H9 (cell line): ENCODE measurements around the gene SEPTIN12. TPM values are rescaled to one million over a fixed set of nuclear protein-coding genes. Genes with fewer than 3 reads are reported as not detected.

ENCODE experiments used
- DNase-seq: peaks from one replicate; pipeline ENCODE4 v3.0.0-alpha.2; 2017
- H2AFZ ChIP-seq: one replicate; pipeline ENCODE4 v1.6.1; 2013; ENCODE audit warnings: mild to moderate bottlenecking, low read length, control low read depth, moderate library complexity
- H2AK5ac ChIP-seq: 2 replicates; pipeline ENCODE4 v1.6.1; 2013; ENCODE audit warnings: low read length, control low read depth, mixed read lengths; ENCODE audit not compliant: insufficient read length
- H2BK120ac ChIP-seq: one replicate; pipeline ENCODE4 v1.6.1; 2013; ENCODE audit warnings: low read depth, mild to moderate bottlenecking, low read length, control low read depth, inconsistent platforms; ENCODE audit not compliant: poor library complexity, severe bottlenecking
- H2BK12ac ChIP-seq: 2 replicates; pipeline ENCODE4 v1.6.1; 2013; ENCODE audit warnings: low read length, control low read depth, mixed read lengths, low read depth; ENCODE audit not compliant: insufficient read length
- H2BK15ac ChIP-seq: 2 replicates; pipeline ENCODE4 v1.6.1; 2013; ENCODE audit warnings: low read depth, low read length, control low read depth
- H2BK20ac ChIP-seq: one replicate; pipeline ENCODE4 v1.6.1; 2013; ENCODE audit warnings: low read depth, mild to moderate bottlenecking, low read length, control low read depth, inconsistent platforms; ENCODE audit not compliant: poor library complexity, severe bottlenecking
- H2BK5ac ChIP-seq: 2 replicates; pipeline ENCODE4 v1.6.1; 2013; ENCODE audit warnings: low read length, control low read depth, mixed read lengths; ENCODE audit not compliant: insufficient read length
- H3K14ac ChIP-seq: 2 replicates; pipeline ENCODE4 v1.6.1; 2013; ENCODE audit warnings: low read length, control low read depth; ENCODE audit not compliant: insufficient read depth
- H3K18ac ChIP-seq: 2 replicates; pipeline ENCODE4 v1.6.1; 2013; ENCODE audit warnings: low read depth, mild to moderate bottlenecking, mixed read lengths, low read length, control low read depth; ENCODE audit not compliant: insufficient read length
- H3K23ac ChIP-seq: 2 replicates; pipeline ENCODE4 v1.6.1; 2013; ENCODE audit warnings: low read length, control low read depth, mixed read lengths, low read depth; ENCODE audit not compliant: insufficient read length
- H3K23me2 ChIP-seq: 2 replicates; pipeline ENCODE4 v1.6.1; 2013; ENCODE audit warnings: low read depth, mild to moderate bottlenecking, mixed read lengths, low read length, control low read depth; ENCODE audit not compliant: insufficient read length, poor library complexity, severe bottlenecking
- H3K27ac ChIP-seq: 2 replicates; pipeline ENCODE4 v1.5.1; 2013; ENCODE audit warnings: low read length, control low read depth, mixed read lengths, low read depth; ENCODE audit not compliant: insufficient read length
- H3K27me3 ChIP-seq: 2 replicates; pipeline ENCODE4 v1.6.1; 2013; ENCODE audit warnings: low read length, control low read depth, inconsistent platforms; ENCODE audit not compliant: insufficient read depth
- H3K4ac ChIP-seq: 2 replicates; pipeline ENCODE4 v1.6.1; 2013; ENCODE audit warnings: low read depth, mild to moderate bottlenecking, control low read depth, inconsistent platforms, low read length, moderate library complexity
- H3K4me1 ChIP-seq: 2 replicates; pipeline ENCODE4 v1.6.1; 2013; ENCODE audit warnings: low read length, control low read depth, inconsistent platforms; ENCODE audit not compliant: insufficient read depth
- H3K4me2 ChIP-seq: 2 replicates; pipeline ENCODE4 v1.6.1; 2013; ENCODE audit warnings: low read length, control low read depth, mixed read lengths; ENCODE audit not compliant: insufficient read length, insufficient read depth
- H3K56ac ChIP-seq: 2 replicates; pipeline ENCODE4 v1.6.1; 2013; ENCODE audit warnings: low read depth, mild to moderate bottlenecking, mixed read lengths, low read length, control low read depth; ENCODE audit not compliant: insufficient read length
- H3K79me1 ChIP-seq: 2 replicates; pipeline ENCODE4 v1.6.1; 2013; ENCODE audit warnings: low read depth, mild to moderate bottlenecking, moderate library complexity, low read length, control low read depth, inconsistent platforms; ENCODE audit not compliant: insufficient read depth, poor library complexity, severe bottlenecking
- H3K79me2 ChIP-seq: 2 replicates; pipeline ENCODE4 v1.6.1; 2013; ENCODE audit warnings: low read length, control low read depth, inconsistent platforms; ENCODE audit not compliant: insufficient read depth
- H3K9ac ChIP-seq: 2 replicates; pipeline ENCODE4 v1.6.1; 2013; ENCODE audit warnings: low read length, control low read depth, mixed read lengths; ENCODE audit not compliant: insufficient read length; ENCODE audit errors: extremely low read depth
- H3K9me3 ChIP-seq: one replicate; pipeline ENCODE4 v1.6.1; 2013; ENCODE audit warnings: low read depth, low read length, inconsistent platforms; ENCODE audit not compliant: control insufficient read depth
- H3T11ph ChIP-seq: one replicate; pipeline ENCODE4 v1.6.1; 2013; ENCODE audit warnings: mild to moderate bottlenecking, low read length, control low read depth, inconsistent platforms
- H4K20me1 ChIP-seq: one replicate; pipeline ENCODE4 v1.6.1; 2013; ENCODE audit not compliant: control insufficient read depth, insufficient read length, insufficient read depth
- H4K5ac ChIP-seq: 2 replicates; pipeline ENCODE4 v1.6.1; 2013; ENCODE audit warnings: low read depth, mild to moderate bottlenecking, mixed read lengths, low read length, control low read depth; ENCODE audit not compliant: insufficient read length
- H4K8ac ChIP-seq: replicated peaks from 2 replicates; pipeline ENCODE4 v1.6.1; 2013; ENCODE audit warnings: low read length, control low read depth, mixed read lengths, low read depth; ENCODE audit not compliant: insufficient read length
- H4K91ac ChIP-seq: 2 replicates; pipeline ENCODE4 v1.6.1; 2013; ENCODE audit warnings: low read depth, mild to moderate bottlenecking, moderate library complexity, mixed read lengths, low read length, control low read depth; ENCODE audit not compliant: insufficient read length
- H3K27ac Mint-ChIP-seq, 3 experiments: 2 replicates in 2 of 3; 3 replicates in 1 of 3; pipeline ENCODE4 v1.8.0; 2020 to 2021; ENCODE audit warnings: mixed read lengths in 3 of 3, mild to moderate bottlenecking in 1 of 3, moderate library complexity in 1 of 3
- H3K27me3 Mint-ChIP-seq: 2 replicates; pipeline ENCODE4 v1.8.0; 2021; ENCODE audit warnings: low read depth, mild to moderate bottlenecking, moderate library complexity, mixed read lengths
- H3K36me3 Mint-ChIP-seq, 3 experiments: 2 replicates in 2 of 3; 3 replicates in 1 of 3; pipeline ENCODE4 v1.8.0; 2020 to 2021; ENCODE audit warnings: low read depth in 3 of 3, mixed read lengths in 3 of 3; ENCODE audit not compliant: insufficient read depth in 1 of 3
- H3K4me1 Mint-ChIP-seq, 2 experiments: 2 replicates each; pipeline ENCODE4 v1.8.0; 2020; ENCODE audit warnings: mixed read lengths in 2 of 2
- H3K4me3 Mint-ChIP-seq, 2 experiments: 2 replicates in 1 of 2; 3 replicates in 1 of 2; pipeline ENCODE4 v1.8.0; 2020 to 2021; ENCODE audit warnings: mild to moderate bottlenecking in 2 of 2, mixed read lengths in 2 of 2, moderate library complexity in 1 of 2
- H3K9me3 Mint-ChIP-seq, 2 experiments: 2 replicates in 1 of 2; 3 replicates in 1 of 2; pipeline ENCODE4 v1.8.0; 2020; ENCODE audit warnings: mild to moderate bottlenecking in 2 of 2, mixed read lengths in 2 of 2, moderate library complexity in 1 of 2
- WGBS: extraction: QIAGEN DNeasy Blood & Tissue Kit; methylation state at CpG from one replicate; pipeline ENCODE4 v1.1.7; 2013; ENCODE audit warnings: missing lambda C conversion rate, low lambda C conversion rate, mixed read lengths; ENCODE audit not compliant: insufficient read length; ENCODE audit errors: extremely low coverage; 5-methylcytosine and 5-hydroxymethylcytosine counted together
- total RNA-seq: library from RNA; stranded (reverse); gene quantifications from 2 replicates; pipeline ENCODE4 v1.2.1, GENCODE V29; 2021
- TF ChIP-seq, protein P1 (sequence below): fragments of 200-600 bp; sonication (generic); conservative IDR thresholded peaks from 3 replicates; pipeline ENCODE4 v1.8.0; 2021; ENCODE audit warnings: antibody characterized with exemption, mild to moderate bottlenecking

SEPTIN12 gene
- total RNA-seq, 1 experiment from 2014 or later, result 0.48 TPM

DNA sequence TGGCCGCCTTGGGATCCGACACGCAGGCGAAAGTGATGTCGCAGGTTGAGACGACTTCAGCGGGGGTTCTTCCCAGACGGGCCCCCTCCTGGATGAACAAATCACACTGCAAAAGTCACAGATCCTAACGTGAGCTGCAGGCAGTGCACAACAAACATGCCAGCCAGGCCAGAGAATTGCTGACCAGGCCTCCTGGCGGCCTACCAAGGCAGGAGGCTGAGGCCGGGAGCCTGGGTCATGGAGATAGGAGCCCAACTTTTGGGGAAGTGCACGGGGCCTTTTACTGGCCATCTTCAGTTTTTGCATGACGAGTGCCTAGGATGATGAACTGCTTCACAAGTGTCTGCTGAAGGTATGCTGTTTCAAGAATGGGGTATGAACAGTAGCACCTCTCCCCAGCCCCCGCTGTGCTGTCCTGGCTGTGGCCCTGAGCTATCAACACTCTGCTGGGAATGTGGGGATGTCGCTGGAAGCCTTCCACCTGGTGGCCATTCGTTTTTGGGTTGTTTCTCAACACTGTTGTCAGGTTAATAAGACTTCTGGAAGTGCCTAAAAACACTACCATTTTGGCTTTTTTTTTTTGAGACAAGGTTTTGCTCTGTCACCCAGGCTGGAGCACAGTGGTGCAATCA is 26.5 kb upstream of the SEPTIN12 start:
- no peak overlapping the region for H3K4me3 Mint-ChIP-seq

More for the DNA sequence above, 26.5 kb upstream of the SEPTIN12 start:
- Histone ChIP-seq H2BK5ac (no peak overlapping the region), H3K56ac (no peak overlapping the region), H3K79me1 (no peaks in the 10 kb centered on the region), H4K5ac (no peak overlapping the region), H4K8ac (no peak overlapping the region), H3K23ac (no peak overlapping the region), H3K14ac (no peak overlapping the region), H3K79me2 (no peaks in the 10 kb centered on the region), H2AFZ (no peak overlapping the region), H3K18ac (no peak overlapping the region), H3K23me2 (no peaks in the 10 kb centered on the region), H4K91ac (no peak overlapping the region), H2BK120ac (no peak overlapping the region), H3K27ac (no peak overlapping the region), H3T11ph (no peak overlapping the region), H2AK5ac (no peak overlapping the region), H4K20me1 (no peaks in the 10 kb centered on the region), H3K9me3 (no peaks in the 10 kb centered on the region), H2BK20ac (no peak overlapping the region), H3K4me2 (no peak overlapping the region), H3K9ac (no peak overlapping the region), H2BK15ac (no peak overlapping the region), H2BK12ac (no peak overlapping the region), H3K4me1 (no peaks in the 10 kb centered on the region), H3K27me3 (no peaks in the 10 kb centered on the region), H3K4ac (no peak overlapping the region)
- H3K9me3 Mint-ChIP-seq, result no peaks in the 10 kb centered on the region
- TF ChIP-seq, protein P1, sequence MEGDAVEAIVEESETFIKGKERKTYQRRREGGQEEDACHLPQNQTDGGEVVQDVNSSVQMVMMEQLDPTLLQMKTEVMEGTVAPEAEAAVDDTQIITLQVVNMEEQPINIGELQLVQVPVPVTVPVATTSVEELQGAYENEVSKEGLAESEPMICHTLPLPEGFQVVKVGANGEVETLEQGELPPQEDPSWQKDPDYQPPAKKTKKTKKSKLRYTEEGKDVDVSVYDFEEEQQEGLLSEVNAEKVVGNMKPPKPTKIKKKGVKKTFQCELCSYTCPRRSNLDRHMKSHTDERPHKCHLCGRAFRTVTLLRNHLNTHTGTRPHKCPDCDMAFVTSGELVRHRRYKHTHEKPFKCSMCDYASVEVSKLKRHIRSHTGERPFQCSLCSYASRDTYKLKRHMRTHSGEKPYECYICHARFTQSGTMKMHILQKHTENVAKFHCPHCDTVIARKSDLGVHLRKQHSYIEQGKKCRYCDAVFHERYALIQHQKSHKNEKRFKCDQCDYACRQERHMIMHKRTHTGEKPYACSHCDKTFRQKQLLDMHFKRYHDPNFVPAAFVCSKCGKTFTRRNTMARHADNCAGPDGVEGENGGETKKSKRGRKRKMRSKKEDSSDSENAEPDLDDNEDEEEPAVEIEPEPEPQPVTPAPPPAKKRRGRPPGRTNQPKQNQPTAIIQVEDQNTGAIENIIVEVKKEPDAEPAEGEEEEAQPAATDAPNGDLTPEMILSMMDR, result peak; percentile 32; the same call in 2 of the 3 replicates
- no peak for DNase-seq
- H3K27me3 Mint-ChIP-seq, result no peaks in the 10 kb centered on the region
- WGBS, result no CpG with 5 or more reads among the region's 16 CpGs
- H3K4me1 Mint-ChIP-seq, result no peaks in the 10 kb centered on the region
- H3K36me3 Mint-ChIP-seq, result peaks cover 33 to 86% (median 71%) of the 10 kb centered on the region in 3 experiments; a peak in 6 of 7 replicates
- H3K27ac Mint-ChIP-seq, result peak overlapping the region in 1 of 3 experiments; percentile 47; a peak in 1 of 7 replicates
